Activated T-helper 1 cell treated with Interleukin-2 at 50 U/mL for 16 hours (primary cell): ENCODE data around the gene FMNL3.
A peak's percentile ranks its signal among the peaks of the same experiment; 100 is the strongest.

Experiments used
- DNase-seq: peaks from one replicate; pipeline ENCODE4 v3.0.0-alpha.2; 2020; ENCODE audit warnings: low read depth

FMNL3 gene

DNA sequence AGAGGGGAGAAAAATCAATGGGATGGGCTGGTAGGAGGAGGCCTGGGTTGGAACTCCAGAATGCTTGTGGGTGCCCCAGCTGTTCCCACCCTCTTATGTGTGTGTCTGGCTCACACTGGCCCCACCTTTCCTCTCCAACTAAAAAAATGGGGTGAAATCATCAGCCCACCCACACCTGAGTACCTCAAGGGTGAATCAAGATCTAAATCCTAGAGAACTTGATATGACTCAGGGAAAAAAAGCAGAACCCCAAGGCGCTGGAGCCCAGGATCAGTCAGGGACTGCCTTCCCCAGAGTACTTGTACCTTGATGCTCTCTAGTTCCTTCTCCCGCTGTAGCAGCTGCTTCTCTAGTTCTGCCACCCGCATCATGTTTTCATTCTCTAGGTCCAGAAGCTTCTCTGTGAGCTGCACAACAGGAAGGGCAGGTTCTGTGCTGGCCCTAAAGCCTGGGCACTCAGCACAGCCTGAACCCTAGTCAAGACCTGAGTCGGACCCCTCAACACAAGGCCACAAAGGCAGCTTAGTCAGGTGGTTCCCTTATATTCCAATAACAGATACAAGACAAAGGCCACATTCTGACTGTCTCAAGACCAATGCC is 54.2 kb downstream of the FMNL3 start:
- DNase-seq: no peak

GRCh38 chr12:49651855-49652254 is 55.4 kb downstream of the FMNL3 start:
- DNase-seq: no peak

DNA sequence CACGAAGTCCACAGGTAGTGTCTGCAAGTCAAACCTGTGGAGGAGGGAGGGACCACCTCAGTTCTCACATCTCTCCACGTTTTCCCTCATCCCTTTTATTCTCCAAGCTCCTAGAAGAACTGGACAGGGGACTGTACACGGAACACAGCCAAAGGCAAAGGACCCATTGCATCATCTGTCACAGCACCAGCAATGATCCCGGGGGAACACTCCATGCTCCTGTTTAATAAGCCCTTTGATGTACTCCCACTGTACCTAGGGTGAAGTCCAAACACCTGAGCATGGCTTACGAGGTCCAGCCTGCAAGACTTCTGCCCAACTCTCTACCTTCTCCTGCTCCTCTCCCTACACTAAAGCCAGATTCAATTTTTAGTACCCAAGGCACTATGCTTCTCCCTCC is 57.3 kb downstream of the FMNL3 start:
- no peak for DNase-seq

- DNase-seq: no peak
Measured at GRCh38 chr12:49649445-49649844, 57.8 kb downstream of the FMNL3 start.

- DNase-seq: no peak
Measured at GRCh38 chr12:49648712-49649003, 58.5 kb downstream of the FMNL3 start.

DNA sequence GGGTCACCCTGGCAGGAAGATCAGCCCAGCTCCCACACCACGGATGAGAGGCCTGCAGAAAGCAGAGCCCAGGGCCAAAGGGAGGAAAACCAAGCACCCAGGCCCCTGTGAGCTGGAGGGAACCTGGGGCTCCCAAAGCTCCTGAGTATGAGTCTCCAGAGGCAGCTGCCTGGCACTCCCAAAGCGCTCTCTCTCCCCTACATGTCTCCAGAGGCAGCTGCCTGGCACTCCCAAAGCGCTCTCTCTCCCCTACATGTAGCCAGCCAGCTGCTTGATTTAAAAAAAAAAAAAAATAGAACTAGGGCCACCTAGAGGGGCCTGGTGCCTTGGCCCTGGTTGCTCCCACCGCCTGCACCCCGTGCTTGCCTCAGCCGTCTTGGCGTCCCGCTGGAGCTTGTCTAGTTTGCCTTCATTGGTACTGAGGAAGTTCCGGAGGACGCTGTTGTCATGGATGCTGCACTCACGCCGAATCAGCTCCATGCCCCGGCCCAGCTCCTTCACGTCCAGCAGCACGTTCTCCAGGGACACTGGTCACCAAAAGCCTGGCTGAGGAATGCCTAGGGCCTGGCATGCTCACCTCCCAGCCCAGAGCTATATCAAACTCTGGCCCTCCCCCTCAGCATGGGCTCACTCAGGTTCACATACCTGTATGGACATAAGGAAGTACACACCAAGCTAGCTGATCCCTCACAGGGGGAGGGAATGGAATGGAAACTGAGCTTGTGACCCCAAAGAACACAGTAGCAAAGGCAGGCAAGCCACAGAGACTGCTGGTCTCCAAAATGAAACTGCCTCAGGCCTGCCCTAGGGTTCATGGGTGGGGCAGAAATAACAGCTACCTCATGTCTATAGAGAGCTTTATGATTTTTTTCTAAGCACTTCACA is 59.1 kb downstream of the FMNL3 start:
- no peak for DNase-seq

GRCh38 chr12:49646871-49647654 is 60.1 kb downstream of the FMNL3 start:
- no peak for DNase-seq

DNA sequence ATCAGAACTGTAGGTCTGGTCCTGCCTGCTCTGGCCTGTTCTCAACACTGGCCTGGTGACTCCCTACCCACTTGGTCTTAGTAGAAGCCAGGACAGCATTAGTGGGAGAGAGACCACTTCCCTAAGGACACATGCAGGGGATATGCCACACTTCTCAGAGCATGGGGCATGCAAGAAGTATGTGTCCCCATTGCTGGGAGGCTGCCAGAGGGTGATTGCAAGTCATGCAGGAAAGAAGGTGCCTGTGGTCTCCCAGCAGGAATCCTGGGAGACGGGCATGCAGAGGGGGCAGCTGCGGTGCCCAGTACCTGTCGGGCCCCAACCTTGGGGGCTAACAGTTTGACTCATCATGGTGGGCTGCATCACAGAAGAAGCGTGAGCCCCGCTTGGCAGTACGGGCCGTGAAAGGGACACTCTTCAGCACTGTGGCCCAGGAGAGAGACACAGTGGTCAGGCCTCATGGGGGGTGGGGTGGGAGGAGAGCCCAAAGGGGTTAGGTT is 60.8 kb downstream of the FMNL3 start:
- no peak for DNase-seq

DNA sequence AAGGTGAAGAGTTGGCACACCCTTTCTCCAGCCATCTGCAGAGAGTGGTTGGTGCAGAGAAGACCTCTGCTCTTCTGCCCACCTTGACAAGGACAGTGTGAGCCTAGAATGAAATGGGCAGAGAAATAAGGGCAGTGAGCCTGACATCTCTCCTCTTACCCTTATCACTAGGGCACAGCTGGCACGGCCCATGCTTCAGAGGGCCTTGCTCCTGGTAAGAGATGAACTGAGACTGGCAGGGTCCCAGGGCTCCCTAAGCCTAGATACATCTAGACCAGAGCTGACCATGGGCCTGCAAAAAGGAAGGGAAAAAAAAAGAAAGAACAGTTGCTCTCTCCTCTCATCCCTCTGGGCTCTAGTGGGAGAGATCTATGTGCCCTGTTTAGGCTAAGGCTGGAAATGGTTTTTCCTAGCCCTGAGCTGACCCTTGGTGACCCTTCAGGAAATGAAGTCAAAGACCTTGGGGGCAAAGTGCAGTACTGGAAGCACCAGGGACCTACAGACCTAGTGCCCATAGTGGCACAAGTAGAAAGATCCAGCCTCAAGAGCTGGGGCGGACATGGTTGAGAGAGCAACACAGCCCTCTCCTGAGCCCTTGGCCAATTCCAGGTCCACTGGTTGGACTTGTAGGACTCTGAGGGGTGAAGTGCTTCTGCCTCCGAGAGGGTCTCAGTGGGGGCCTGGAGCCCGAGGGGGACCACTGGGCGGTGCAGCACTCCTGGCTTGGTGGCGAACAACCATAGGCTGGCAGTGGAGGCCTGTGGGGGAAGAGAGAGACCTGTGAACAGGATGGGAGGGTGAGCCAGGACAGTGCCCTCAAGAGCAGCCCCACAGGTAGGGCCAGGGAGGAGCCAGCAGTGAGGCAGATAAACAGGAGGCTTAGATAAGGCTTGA is 61.8 kb downstream of the FMNL3 start:
- DNase-seq: no peak

DNA sequence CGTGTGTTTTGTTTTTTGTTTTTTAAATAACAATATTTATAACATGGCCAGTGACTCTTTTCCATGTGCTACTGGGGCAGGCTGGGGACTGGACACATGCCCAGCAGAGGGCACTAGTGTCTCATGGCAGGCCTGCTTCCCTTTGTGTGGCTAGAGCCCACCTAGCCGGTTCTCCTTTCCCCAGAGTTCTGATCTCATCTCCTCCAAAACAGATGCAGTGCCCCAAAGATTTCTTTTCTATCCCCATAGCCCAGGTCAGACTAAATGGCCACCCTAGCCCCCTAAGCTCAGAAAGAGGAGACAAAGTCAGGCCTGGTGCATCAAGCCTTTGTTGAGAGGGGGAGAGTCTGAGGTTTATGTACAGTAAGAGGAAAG is 62.6 kb downstream of the FMNL3 start:
- peak; percentile 68 for DNase-seq

DNA sequence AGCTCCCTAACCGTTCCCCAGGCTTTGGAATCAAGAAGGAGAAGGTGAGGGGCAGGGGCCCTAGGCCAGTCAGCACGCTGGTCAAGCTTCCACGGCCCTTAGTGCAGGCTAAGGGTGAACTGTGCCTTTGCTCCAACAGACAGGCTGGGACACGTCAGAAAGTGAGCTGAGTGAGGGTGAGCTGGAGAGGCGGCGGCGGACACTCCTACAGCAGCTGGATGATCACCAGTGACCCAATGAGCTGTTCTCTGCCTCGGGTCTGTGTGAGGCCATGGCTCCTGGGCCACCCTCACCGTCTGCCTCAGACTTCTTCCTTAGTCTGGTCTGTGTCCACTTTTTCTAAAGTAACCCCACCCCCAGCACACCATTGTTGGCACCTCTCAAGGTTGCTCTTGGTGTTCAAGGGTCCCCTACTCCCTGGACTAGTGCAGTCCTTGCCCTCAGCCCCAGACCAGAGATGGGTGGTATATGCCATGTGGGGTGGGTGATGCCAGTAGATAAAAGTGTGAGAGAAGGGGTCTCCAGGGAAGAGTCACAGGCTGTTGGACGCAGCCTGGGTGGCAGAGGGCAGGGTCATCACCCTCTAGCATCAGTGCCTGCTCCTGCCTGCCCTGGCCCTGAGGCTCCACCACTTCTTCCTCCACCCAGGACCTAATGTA is 63.1 kb downstream of the FMNL3 start:
- DNase-seq: no peak

- DNase-seq: no peak
Measured at GRCh38 chr12:49643135-49643534, 64.1 kb downstream of the FMNL3 start.

DNA sequence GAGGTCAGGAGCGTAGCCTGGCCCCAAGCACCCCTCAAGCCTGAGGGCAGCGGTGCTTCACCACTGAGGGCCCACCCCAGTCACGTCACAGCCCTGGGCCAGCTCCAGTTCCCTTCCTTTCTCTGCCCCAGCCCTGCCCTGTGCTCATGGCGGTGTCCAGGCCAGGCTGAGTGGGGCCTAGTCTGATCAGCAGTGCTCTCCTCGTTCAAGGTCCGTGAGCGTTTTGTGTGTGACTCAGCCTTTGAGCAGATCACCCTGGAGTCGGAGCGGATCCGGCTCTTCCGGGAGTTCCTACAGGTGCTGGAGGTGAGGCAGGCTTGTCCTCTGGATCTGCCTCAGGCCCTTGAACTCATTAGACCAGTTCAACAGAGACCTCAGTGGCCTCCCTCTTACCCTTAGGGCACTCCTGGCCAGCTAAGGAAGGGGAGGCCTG is 64.8 kb downstream of the FMNL3 start:
- DNase-seq: no peak

- DNase-seq: no peak
Measured at GRCh38 chr12:49641748-49642369, 65.3 kb downstream of the FMNL3 start.

- peak; percentile 23 for DNase-seq
Measured at GRCh38 chr12:49636979-49637755, 70.0 kb downstream of the FMNL3 start.

DNA sequence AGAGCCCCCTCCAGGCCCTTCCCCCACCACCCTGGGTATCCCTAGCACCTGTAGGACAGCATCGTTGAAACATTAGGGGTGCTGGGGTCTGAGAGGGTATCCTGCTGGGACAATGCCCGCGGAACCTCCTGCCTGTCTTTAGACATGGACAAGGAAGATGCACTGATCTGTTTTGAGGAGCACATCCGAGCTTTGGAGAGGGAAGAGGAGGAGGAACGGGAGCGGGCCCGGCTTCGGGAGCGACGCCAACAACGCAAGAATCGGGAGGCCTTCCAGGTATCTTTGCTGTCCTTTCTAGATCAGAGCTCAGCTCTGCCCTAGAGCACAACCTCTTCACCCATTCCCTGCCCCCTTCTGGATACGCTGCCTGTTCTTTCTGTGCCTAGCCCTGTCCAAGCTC is 70.6 kb downstream of the FMNL3 start:
- no peak for DNase-seq

DNA sequence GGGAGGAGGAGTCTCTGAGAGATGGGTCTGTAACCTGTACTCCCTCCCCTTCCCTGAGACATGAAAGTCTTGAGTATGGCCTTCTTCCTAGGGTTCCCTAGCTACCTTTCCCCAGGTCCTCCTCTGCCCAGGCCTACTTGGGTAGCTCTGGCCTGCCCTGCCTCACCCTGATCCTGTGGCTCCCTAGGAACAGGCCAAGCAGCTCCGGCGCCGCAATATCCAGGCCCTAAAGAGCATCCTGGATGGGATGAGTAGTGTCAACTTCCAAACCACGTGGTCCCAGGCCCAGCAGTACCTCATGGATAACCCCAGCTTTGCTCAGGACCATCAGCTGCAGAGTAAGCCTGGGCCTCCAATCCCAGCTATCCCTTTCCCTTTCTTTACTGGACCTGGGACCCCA is 71.5 kb downstream of the FMNL3 start:
- DNase-seq: no peak

- DNase-seq: no peak
Measured at GRCh38 chr12:49635036-49635435, 72.2 kb downstream of the FMNL3 start.

DNA sequence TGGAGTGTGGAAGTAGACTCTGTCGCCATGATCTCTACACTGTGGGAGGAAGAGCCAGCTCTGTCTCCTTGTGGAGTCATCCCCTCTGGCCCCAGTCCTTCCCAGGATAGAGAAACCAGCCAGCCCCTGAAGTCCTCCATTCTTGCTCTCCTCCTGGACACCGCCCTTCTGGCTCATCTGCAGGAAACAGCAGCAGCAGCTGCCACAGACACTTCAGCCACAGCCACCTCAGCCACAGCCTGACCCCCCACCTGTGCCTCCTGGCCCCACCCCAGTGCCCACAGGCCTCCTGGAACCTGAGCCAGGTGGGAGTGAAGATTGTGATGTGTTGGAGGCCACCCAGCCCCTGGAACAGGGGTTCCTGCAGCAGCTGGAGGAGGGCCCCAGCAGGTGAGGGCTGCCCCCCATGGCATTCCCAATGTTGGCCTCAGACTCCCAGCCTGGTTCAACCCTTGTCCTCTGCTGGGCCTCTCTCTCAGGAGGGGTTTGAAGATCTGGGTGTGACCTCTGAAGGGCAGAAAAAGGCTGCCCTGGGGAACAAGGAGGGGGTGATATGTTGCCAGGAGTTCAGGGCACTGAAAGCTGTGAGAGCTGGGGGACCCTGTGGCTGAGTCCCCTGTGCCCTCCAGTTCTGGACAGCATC is 73.4 kb downstream of the FMNL3 start:
- no peak for DNase-seq
